ENCODE measurements around the gene GBGT1.
A peak's percentile ranks its signal among the peaks of the same experiment; 100 is the strongest.

Gene GBGT1

DNA sequence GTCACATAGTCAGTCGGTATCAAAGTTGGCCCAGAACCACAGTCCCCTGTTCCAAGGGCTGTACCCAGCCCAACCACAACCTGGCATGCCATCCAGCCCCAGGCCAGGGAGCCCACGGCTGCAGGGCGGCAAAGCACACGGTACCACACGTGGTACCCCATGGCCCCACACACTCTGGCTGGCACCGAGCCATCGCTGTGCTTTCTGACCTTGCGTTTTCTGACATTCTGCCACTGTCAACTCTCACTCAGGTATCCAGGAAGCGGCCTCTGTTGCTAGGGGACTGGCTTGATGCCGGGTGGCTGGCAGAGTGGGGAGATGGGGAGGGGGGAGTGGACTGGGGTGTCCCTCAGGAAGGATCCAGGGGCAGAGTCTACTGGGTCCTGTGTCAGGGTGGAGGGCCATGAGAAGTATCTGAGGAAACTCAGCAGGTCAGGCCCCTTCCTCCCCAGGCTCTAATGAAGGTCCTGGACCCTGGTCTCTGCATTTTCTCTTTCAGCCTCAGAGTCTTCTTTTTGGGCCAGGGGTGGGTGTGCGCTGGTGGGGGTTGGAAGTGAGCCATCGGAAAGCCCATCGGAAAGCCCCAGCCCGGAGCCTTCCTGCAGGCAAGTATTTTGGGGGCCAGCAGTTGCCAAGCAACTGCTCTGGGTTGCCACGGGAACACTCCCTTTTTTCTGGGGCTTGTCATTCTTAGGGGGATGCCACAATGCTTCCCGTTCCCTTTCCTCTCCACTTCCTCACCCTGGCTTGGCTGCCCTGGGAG, 21.7 kb downstream of the GBGT1 start:
- peak; percentile 38 to 66 (median 49) for DNase-seq

DNA sequence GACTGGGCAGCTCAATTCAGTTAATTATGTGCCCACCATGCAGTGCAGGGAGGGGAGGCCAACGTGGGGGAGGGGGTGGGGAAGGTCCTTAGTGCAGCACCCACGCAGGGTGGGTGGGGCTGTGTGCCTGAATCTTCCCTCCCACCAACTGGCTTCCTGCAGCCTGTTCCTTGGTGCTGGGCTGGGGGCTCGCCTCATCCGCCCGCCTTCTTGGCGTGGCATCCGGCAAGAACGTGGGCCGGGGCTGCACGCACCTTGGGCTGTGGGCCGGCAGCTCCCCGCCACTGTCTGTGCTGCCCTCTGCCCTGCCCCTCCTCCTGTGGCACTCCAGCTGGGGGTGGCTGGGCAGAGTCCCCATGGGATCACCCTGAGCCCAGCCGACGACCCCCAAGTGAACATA, 23.1 kb downstream of the GBGT1 start:
- no peak for DNase-seq

GRCh38 chr9:133140174-133140505, 23.6 kb downstream of the GBGT1 start:
- DNase-seq = no peak

DNA sequence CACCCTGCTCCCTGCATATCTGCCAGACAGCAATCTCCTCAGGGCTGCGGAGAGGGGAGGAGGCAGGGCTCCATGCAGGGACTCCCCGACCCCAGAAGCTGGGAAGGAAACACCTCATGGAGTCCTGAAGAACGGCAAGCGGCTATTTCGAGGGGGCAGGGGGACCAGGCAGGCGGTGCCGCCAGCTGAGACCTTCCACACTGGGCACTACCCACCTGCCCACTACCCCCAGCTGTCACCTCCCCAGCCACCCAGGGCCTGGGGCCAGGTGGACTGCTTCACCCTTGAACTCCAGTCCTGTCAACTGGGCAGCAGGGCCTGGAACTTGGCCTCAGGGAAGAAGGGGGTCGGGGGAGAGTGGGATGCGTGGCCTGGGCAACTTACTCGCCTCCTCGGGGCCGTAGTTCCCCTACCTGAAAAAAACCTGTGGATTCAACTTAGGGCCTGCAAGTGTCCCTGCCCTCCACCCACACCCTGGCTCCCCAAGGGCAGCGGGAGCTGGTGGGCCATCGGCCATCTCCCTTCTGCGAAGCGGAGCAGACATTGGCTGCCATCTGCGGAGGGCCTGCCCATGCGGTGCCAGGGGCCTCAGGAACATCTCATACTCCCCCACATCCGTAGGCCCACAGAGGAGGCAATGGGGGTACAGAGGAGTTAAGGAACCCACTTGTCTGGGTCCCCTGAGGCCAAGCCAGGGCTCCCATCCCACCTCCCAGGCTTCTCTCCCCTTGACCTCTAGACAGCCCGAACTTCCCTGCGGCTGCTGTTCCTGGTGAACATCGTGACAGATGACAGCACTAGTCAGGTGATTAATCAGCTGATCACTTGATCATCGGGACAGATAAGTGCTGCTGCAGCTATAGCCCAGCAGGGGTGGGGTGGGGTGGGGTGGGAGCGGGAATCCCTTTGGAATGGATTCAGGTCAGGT, 24.2 kb downstream of the GBGT1 start:
- no peak for DNase-seq

DNA sequence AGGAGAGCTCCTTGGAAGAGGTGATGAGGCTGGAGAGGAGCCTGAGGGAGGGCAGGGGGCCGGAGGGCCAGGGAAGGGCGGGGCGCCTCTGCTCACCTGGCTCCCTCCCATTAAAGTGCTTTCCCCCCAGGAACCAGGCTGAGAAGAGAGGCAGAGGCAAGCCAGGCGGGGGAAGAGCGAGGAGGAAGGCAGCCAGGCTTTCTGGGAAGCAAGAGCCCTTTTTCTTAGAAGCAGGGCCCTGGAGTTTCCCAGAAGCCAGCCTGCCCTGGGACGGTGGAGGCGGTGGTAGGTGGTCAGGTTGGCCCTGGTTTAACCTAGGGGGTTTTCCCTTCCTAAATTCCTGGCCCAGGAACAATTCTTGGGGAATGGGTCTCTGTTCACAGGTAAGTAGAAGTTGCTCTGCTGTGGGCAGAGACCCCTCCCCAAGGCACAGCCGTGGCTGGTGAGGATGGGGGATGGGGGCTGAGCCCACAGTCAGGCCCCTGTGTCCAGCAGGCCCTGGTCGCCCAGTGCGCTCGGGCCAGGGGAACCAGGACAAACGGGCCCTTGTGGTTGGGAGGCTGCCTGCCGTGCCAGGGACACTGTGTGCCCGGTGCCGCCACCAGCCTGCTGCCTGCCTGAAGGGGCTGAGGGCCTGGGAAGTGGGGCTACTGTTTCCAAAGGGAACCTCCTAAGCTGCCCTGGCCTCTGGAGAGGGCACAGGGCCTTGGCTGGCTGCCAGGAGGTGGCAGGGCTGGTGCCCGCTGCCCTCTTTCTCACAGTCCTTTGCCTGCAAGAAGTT, 26.1 kb downstream of the GBGT1 start:
- no peak for DNase-seq

DNA sequence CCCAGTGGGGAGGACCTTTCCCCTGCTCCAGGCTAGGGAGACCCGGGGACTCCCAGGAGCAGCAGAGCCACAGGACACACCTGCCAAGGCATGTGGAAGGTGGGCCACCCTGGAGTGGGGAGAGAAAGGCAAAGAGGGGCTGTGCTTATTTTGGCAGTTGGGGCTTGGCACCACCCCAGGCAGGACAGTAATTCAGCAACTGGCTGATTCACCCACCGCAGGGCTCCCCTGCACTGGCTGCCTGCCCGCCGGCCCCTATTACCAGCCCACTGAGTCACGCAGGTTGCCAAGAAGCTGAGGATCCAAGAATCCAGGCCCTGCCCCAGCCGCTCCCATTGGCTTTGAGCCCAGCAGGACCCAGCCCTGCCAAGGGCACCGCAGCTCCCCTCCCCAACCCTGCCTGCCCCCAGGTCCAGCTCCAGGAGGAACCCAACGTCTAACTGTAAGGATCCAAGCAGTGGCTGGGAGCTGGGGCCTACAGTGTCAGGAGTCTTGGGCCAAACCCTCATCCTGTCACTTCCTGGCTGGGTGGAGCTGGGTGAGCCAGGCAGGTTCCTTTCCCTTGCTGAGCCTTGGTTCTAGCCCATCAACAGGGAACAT, 28.5 kb downstream of the GBGT1 start:
- DNase-seq = peak in 1 of 6 experiments; percentile 13

- DNase-seq = no peak
Measured at GRCh38 chr9:133134388-133135145, 29.1 kb downstream of the GBGT1 start.

DNA sequence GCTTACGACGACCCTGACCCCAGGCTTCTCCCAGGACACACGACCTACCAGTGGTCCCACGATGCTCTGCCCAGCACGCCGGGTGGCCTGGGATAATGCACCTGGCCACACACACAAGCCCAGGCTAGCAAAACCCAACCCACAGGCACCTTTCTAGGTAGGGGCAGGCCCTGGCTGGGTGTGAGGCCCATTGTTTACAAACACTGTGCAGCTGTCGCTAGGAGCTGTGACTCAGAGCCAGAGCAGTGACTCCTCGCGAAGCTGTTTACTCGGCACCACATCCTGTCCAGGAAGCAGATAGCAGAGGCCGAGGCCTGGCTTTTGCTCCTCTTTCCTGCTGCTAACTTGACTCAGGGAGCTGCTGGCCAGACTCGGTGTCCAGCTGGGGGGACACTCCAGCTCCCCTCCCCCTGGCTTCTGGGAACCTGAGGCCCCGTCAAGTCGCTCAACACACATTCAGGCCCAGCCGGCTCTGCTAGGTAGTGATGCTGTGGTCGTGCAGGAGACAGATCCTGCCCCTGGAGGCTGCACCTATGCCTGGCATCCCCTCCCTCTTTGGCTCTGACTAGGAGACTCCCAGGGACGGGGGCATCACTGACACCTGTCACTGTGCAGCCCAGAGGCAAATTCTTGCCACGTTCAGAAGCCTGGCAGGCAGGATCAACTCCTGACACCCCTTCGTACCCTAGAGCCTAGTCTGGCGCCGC, 29.9 kb downstream of the GBGT1 start:
- peak; percentile 74 to 92 (median 84) for DNase-seq

- no peak for DNase-seq
Measured at GRCh38 chr9:133132174-133132573, 31.5 kb downstream of the GBGT1 start.

DNA sequence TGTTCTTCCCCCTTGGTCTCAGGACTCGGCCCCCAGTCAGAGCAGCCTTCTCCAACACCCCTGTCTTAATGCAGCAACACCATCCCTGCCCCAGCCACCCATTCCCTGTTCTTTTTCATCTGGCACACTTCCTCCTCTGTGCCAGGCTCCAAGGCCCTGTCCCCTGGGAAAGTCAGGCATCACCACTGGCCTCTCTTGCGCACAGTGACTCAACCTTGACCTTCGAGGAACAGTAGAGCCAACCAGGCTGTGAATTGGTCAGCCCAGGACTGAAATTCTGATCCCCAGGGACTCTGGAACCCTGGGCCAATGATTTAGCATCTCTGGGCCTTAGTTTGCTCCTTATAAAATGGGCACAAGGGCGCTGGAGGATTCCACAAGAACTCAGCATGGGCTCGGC, 32.2 kb downstream of the GBGT1 start:
- DNase-seq = no peak

DNA sequence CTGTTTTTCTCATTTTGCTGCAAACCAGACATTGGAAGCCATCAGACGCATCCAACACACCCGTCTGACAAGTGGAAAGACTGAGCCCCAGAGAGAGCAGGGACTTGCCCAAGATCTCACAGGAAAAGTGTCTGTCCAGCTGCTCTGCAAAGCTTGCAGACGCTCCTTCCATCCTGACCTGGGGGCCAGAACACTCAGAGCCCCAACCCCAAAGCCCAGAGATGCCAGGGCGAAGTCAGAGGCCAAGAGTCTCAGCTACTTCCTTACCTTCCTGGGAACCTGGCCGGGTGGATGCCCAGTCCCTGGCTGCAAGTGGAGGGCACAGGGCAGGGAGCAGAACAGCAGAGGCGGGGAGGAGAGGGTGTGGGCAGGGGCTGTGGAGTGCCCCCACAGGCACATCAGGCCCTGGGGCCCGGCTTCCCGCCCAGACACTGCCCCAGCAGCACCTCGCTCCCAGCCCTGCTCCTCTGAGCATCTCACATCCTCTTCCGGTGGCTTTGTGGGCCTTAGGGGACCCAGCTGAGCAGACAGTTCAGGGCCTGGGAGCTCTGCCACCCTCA, 32.9 kb downstream of the GBGT1 start:
- peak in 5 of 6 experiments; percentile 14 to 48 (median 20) for DNase-seq

- no peak for DNase-seq
Measured at GRCh38 chr9:133129001-133129795, 34.5 kb downstream of the GBGT1 start.

- no peak for DNase-seq
Measured at GRCh38 chr9:133128152-133128551, 35.6 kb downstream of the GBGT1 start.

- DNase-seq = peak in 2 of 6 experiments; percentile 12 to 14
Measured at GRCh38 chr9:133127340-133127981, 36.3 kb downstream of the GBGT1 start.

GRCh38 chr9:133126697-133127339, 36.9 kb downstream of the GBGT1 start:
- no peak for DNase-seq

DNA sequence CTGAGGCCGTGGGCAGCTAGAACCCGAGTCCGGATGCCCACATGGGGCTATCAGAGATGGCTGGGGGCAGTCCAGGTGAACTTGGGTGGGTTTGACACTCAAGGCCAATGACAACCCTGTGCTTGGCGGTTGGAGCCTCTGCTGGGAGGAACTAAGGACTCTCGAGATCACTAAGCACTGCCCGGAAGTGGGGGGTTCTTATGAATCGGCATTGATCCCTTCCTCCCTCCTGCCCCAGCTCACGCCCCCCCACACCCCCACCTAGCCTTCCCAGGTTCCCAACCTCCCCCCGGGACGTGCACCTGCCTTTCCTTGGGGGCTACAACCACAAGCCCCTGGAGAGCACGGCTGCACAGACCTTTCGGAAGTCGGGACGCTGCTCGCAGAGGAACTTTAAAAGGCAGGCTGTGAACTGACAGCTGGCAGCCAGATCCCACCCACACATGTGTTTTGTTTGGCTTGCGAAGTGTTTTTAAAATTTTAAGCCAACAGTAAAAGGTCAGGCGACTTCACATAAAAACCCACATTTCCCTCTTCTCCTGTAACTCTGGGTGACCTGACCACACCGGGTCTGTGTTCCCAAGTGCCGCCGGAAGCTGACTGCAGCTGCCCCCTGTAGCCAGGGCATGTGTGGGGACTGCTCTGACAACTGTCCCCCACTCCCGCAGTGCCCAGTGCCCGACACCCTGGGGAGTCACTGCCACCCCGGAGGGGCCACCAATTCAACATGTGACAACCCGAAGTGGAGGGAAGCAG, 37.6 kb downstream of the GBGT1 start:
- DNase-seq = peak in 2 of 6 experiments; percentile 15

DNA sequence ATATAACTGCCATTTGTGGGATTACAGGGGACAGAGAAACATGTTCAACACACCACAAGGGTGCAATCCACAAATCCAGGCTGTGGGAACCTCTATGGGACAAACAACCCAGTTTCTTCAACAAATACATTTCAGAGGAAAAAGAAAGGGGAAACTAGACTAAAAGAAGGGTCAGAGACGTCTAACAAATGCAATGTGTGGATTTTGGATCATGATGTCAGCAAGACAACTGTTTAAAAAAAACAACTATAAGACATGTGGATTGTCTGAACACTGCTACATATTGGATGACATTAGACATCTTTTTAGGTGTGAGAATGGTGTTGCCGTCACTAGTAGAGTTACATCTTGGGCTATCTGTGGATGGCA, 38.8 kb downstream of the GBGT1 start:
- no peak for DNase-seq
